Muscle of back (tissue), 11 donors: ENCODE results near the gene KLHL8. TPM values are rescaled to one million over a fixed set of nuclear protein-coding genes. Genes with fewer than 3 reads are reported as not detected.
A peak's percentile ranks its signal among the peaks of the same experiment; 100 is the strongest.
"Not testable (repeated sequence)": the region's sequence is repeated elsewhere in the genome, so short reads cannot be mapped to it uniquely, and the experiment has no call there.

ENCODE experiments used
- DNase-seq, 3 donors: peaks; one replicate each; pipeline versions ENCODE4 v3.0.0 to v3.0.0-alpha.2; 2013
- polyA plus RNA-seq, 10 donors: library from polyadenylated mRNA; unstranded; fragments of 120-200 nt; gene quantifications; one replicate each; pipeline ENCODE4 v1.2.1, GENCODE V29; 2013; ENCODE audit not compliant: insufficient read length in 10 of 10

The KLHL8 gene
- polyA plus RNA-seq, 10 donors = 7.9 to 13.8 (median 11.1) TPM

DNA sequence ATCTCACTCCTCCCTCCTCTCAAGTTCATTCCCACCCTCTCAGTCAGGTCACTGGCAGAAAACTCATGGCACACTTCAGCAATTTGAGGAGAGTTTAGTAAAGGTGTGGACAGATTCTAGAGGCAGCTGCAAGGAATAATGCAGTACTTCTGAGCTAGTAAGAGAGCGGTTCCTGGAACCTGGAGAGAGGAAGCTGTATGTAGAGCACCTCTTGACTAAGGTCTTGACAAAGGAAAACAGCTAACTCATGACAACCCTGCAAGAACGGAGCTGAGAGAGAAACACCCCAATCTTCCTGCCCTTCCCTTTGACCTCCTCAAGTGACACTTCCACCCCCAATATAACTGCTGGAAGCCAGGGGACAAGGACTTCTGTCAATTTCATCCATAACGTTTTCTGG lies 9.6 kb upstream of the KLHL8 start:
- DNase-seq = no peak

DNA sequence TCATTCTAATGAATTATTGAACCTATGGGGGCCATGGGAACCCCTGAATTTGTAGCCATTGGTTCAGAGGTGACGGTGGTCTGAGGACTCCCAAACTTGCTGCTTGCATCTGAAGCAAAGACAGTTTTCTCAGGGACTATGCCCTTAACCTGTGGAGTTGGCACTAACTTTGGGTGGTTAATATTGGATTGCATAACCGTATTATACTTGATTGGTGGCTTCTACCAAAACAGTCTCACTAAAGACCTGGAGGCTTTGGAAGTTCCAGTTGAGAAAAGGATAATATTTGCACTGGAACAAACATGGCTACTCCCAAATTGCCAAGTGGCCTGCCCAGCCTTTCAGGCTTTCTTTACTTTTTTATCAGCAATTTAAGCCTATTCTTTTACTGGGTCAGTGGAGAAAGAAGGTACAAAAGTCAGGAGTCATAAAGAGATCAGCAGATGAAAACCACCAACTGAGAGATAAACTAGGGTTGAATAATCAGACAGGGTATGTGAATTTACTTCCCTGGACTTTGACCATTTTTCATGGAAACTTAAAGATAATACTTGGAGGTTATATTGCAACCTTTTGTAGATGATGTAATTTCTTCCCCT lies 7.9 kb upstream of the KLHL8 start:
- DNase-seq = no peak

GRCh38 chr4:87227751-87228151 lies 7.3 kb upstream of the KLHL8 start:
- DNase-seq = no peak

GRCh38 chr4:87225936-87226335 lies 5.5 kb upstream of the KLHL8 start:
- no peak for DNase-seq

GRCh38 chr4:87224141-87224923 lies 3.9 kb upstream of the KLHL8 start:
- DNase-seq = no peak

DNA sequence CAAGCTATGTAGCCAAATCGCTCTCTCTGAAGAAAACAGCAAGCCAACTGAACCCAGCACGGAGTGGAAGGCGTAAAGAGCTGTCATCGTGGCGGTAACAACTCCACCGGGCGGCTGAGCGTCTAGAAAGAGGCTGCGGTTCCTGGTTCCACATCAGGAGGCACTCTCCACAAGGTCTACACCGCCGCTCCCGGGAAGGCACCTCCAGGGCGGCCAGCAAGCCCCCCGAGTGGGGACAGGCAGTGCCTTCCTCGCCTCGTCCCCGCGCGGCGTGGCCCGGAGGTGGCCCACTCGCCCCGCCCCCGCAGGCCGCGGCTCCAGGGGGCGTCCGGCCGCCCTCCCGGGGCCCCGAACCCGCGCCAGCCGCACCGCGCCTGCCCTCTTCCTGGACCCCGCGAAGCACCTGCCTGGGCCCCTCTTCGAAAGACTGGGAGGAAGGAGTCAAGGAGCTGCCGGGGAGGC lies 755 bp downstream of the KLHL8 start:
- peak in 1 of 3 donors; percentile 75 for DNase-seq

DNA sequence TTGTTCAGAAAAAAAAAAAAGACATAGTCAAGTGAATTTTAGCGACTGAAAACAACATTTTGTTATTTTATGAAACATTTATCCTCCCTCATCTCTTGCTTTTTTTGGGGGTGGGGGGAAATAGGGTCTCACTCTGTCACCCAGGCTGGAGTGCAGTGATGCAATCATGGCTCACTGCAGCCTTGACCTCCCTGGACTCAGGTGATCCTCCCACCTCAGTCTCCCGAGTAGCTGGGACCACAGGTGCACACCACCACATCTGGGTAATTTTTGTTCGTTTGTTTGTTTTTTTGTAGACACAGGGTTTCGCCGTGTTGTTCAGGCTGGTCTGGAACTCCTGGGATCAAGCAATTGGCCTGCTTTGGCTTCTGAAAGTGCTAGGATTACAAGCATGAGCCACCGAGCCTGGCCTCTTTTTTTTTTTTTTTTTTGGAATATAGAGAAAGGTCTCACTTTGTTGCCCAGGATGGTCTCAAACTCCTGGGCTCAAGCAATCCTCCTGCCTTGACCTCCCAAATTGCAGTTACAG lies 3.1 kb downstream of the KLHL8 start:
- DNase-seq = not testable (repeated sequence)

- no peak for DNase-seq
These were observed 3.9 kb downstream of the KLHL8 start for GRCh38 chr4:87216469-87216868.

DNA sequence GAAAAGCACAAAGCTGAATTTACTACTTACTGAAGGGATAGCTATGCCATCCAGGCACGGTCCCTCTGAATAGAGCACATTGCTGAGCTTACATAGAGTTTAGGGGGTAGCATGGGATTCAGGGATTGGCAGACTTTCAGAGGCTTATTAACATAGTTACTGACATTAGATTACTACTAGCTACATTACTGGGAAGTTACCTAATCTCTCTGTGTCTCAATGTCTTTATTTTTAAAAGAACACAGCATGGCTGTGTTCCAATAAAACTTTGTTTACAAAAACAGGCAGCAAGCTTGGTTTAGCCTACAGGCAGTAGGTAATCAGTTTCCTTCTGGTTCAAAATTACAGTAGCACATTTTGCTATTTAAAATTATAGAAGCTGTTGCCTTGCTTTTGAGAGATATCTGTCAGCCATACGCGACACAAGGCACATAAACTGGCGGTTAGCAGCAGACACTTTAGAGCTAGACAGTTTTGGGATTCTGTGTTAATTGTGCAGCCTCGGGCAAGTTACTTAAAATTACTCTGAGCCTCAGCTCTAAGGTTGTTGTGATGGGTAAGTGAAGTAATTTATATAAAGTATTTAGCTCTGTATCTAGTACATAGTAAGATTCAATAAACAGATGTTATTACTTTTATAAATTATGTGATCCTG lies 6.9 kb downstream of the KLHL8 start:
- DNase-seq = no peak

DNA sequence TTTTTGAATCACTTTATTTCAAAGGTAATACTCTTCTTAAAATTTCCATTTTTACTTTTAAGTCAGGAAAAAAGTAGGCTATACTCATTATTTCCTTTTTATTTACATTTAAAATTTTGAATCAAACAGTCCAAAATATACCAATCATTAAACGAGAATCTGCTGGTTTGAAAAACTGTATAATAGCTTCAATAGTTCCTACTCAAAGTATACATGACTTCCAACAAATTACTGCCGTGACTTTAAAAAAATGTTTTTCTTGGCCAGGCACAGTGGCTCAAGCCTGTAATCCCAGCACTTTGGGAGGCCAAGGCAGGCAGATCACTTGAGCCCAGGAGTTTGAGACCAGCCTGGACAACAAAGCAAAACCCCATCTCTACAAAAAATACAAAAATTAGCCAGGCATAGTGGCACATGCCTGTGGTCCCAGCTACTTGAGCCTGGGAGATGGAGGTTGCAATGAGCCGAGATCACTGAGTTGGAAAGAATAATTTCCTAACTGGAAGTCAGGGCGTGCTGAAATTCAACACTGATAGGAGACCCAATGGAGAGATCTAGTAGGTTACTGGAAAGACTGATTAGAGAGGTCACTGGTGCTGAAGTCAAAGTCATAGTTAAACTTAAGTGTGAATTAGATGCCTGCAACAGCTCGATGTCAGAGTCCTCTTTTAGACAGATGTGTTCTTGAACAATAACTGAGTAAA lies 9.0 kb downstream of the KLHL8 start:
- DNase-seq = no peak

- no peak for DNase-seq
These were observed 10.7 kb downstream of the KLHL8 start for GRCh38 chr4:87209696-87210095.

DNA sequence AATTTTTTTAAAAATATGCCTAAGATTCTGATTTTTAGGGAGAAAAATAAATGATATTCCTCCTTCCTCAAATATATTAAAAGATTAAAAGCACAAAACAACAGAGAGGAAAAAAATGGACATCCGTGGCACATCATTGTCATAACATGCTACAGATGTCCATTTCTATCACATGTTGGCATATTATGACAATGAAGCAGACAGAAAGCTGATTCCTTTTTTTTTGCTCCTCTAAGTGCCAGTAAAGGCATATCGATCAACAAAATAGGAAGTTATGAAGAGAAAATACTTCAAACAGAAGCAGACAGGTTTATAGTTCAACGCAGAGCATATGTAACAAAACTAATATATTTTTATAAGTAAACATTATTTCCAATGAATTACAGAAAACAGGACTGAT lies 11.2 kb downstream of the KLHL8 start:
- no peak for DNase-seq

DNA sequence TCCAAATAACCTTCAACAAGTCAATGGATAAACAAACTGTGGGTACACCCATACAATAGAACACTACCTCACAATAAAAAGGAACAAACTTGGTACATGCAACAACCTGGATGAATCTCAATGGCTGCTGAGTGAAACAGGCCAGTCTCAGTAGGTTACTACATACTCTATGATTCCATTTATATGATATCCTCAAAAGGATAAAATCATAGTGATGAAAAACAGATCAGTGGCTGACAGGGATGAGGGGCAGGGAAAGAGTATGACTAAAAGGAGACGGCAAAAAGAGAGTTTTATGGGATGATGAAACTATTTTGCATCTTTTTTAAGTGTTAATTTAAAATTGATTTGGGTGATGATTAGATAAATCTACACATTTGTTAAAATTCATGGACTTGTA lies 15.9 kb downstream of the KLHL8 start:
- no peak for DNase-seq

DNA sequence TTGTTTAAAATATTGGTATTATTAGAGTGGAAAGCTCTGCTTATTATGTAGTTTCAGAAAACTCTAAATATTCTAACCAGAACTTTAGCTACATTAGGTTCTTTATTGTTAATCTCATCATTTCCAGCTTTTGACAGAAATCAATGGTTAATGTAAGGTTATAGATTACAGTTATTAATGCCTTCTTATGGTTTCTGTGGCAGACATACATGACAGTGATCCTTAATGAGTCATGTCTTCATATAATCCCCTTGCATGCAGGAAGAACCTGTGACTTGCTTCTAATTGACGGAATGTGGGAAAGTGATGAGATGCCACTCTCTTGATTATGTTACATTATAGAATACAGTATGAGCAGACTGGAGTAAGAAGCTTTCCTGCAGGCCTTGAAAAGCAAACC lies 23.5 kb downstream of the KLHL8 start:
- DNase-seq = no peak

- DNase-seq = no peak
These were observed 24.3 kb downstream of the KLHL8 start for GRCh38 chr4:87196146-87196545.

- no peak for DNase-seq
These were observed 26.3 kb downstream of the KLHL8 start for GRCh38 chr4:87193958-87194675.

GRCh38 chr4:87192145-87192919 lies 28.1 kb downstream of the KLHL8 start:
- no peak for DNase-seq

DNA sequence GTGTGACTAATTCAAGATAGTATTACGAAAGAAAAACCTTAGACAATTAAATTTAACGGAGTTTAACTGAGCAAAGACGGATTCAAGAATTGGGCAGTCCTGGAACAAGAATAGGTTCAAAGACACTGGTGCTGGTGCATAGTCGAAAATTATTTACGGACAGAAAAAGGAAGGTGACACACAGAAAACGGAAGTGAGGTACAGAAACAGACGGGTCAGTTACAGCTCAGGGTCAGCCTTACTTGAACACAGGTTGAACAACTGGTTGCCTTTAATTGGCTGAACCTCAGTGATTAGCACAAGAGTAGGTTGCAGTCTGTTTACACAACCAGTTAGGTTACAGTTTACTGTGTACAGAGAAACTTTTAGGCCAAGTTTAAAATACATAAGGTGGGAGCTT lies 31.5 kb downstream of the KLHL8 start:
- DNase-seq = peak in 1 of 3 donors; percentile 2

- peak; percentile 38 to 73 (median 51) for DNase-seq
These were observed 32.4 kb downstream of the KLHL8 start for GRCh38 chr4:87188048-87188447.

DNA sequence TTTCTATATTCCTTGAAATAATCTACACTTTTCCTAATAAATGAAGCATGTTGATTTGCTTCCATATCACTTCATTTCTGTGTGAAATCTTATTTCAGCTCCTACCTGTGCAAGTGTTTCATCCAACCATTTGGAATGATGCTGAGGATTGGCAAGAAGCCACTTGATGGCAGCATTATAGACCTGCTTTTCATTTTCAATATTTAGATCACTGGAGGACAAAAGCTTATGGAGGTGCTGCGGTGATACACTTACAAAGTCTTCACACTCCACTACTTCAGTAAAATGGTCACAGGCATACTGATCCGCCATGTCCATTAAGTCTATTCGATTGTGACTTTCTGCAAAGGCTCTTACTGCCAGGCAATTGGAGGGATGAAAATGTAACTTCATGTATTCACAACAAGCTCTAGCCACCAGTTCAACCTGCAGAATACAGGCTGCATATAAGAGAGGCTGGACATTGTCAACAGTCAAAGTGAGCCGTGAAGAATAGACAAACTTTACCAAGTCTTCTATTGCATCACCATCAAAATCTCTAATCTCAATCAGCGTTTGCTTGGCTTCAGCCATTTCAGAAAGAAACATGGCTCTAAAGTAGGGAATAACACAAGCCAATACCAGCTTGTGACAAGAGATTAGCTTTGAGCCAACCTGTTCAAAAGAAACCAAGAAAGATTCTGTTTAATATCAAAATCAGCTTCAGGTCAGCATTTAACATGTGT lies 35.1 kb downstream of the KLHL8 start:
- DNase-seq = no peak
